Heart left ventricle (tissue), 13 donors: ENCODE data around the gene HS6ST1.

ENCODE experiments used
- POLR2A ChIP-seq, 2 donors: fragments of 450-650 bp; IDR thresholded peaks; one replicate each; pipeline ENCODE4 v1.6.1; 2017; ENCODE audit warnings: antibody characterized with exemption in 2 of 2, mild to moderate bottlenecking in 2 of 2, moderate library complexity in 2 of 2
- TF ChIP-seq, protein P1 (sequence below), 12 donors: fragments of 200-600 bp; sonication (generic) in 4 of 12; IDR thresholded peaks; one replicate each; pipeline versions ENCODE4 v1.5.0 to v1.8.0; 2018 to 2022; ENCODE audit warnings: antibody characterized with exemption in 12 of 12, mild to moderate bottlenecking in 5 of 12
- donor health status: ischemic (EF 13 %, LVEDD 7.1; RV severe dilation, severe dysfunction).
- donor health status: DM: no; HTN: yes; CAD: no.
- donor health status: DM: no; HTN: no; CAD: no.
- donor health status: ischemic (EF 25% LVEDD 6.9; RV normal size, moderate dysfunction).
- donor health status: ischemic (EF 25% LVEDD 5.7; RV mildly dilated, moderate dysfunction).
- donor health status: ischemic (EF 35%, LVEDD 5.7; RV mildly dilated, moderate dysfunction).
- donor health status: nonischemic (EF 11% LVEDD 7.7; RV severe dilation, severe dysfunction).
- donor health status: DM: yes; HTN: yes; CAD: no.
- donor health status: PGD.
- donor health status: ischemic (EF 29% LVEDD 5.4; RV normal size, mild dysfunction).
- donor health status: nonischemic (EF 23%, LVEDD 6.1; RV moderate dilation, normal function).

DNA sequence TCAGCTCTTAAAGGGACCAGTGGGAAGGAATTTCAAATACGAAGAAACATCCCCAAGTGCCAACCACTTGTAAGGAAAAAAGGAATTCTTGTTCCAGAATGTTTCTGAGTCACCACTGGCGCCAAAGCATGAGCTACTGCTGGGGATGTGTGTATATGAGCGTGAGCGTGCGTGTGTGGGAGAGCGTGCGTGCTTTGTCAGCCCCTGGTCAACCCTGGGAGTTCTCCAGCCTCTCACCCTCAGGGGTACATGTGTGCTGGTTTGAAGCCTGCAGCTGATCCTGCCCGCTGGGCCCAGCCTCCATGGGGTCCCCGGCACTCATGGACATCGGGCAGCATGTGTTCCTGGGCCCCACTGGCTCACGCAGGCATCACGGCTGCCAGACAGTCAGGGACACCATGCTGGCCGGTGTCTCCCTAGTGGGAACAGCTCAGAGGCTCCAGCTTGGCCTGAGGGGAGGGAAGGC, 17.1 kb downstream of the HS6ST1 start:
- TF ChIP-seq POLR2A (IDR thresholded peaks at IDR 0.05) = no peak
- TF ChIP-seq, protein P1, sequence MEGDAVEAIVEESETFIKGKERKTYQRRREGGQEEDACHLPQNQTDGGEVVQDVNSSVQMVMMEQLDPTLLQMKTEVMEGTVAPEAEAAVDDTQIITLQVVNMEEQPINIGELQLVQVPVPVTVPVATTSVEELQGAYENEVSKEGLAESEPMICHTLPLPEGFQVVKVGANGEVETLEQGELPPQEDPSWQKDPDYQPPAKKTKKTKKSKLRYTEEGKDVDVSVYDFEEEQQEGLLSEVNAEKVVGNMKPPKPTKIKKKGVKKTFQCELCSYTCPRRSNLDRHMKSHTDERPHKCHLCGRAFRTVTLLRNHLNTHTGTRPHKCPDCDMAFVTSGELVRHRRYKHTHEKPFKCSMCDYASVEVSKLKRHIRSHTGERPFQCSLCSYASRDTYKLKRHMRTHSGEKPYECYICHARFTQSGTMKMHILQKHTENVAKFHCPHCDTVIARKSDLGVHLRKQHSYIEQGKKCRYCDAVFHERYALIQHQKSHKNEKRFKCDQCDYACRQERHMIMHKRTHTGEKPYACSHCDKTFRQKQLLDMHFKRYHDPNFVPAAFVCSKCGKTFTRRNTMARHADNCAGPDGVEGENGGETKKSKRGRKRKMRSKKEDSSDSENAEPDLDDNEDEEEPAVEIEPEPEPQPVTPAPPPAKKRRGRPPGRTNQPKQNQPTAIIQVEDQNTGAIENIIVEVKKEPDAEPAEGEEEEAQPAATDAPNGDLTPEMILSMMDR (IDR thresholded peaks at IDR 0.05) = no peak
